Epithelial cell of proximal tubule (primary cell): ENCODE data around the gene CRTC3. TPM values are rescaled to one million over a fixed set of nuclear protein-coding genes. Genes with fewer than 3 reads are reported as not detected.
A peak's percentile ranks its signal among the peaks of the same experiment; 100 is the strongest.

Source experiments
- DNase-seq: peaks from one replicate; pipeline ENCODE4 v3.0.0-alpha.2; 2011; ENCODE audit warnings: low read depth
- H3K4me3 ChIP-seq: 2 replicates; pipeline ENCODE4 v1.5.1; 2011; ENCODE audit warnings: low read depth, mild to moderate bottlenecking, low read length
- total RNA-seq: library from RNA; depleted of rRNA; stranded (reverse); fragments of >200 nt; gene quantifications from 2 replicates; pipeline ENCODE4 v1.2.3, GENCODE V29; 2015
- TF ChIP-seq, protein P1 (sequence below): conservative IDR thresholded peaks from 2 replicates; pipeline ENCODE4 v1.5.1; 2012; ENCODE audit warnings: low read depth, mild to moderate bottlenecking, low read length

CRTC3 gene
- total RNA-seq, 1 donor from 2014 or later = 7.1 TPM

GRCh38 chr15:90646662-90647305 is 117.1 kb downstream of the CRTC3 start:
- TF ChIP-seq, protein P1, sequence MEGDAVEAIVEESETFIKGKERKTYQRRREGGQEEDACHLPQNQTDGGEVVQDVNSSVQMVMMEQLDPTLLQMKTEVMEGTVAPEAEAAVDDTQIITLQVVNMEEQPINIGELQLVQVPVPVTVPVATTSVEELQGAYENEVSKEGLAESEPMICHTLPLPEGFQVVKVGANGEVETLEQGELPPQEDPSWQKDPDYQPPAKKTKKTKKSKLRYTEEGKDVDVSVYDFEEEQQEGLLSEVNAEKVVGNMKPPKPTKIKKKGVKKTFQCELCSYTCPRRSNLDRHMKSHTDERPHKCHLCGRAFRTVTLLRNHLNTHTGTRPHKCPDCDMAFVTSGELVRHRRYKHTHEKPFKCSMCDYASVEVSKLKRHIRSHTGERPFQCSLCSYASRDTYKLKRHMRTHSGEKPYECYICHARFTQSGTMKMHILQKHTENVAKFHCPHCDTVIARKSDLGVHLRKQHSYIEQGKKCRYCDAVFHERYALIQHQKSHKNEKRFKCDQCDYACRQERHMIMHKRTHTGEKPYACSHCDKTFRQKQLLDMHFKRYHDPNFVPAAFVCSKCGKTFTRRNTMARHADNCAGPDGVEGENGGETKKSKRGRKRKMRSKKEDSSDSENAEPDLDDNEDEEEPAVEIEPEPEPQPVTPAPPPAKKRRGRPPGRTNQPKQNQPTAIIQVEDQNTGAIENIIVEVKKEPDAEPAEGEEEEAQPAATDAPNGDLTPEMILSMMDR = no peak
- H3K4me3 ChIP-seq = no peak overlapping the region
- no peak for DNase-seq

GRCh38 chr15:90647326-90647725 is 117.6 kb downstream of the CRTC3 start:
- no peak for DNase-seq
- TF ChIP-seq, protein P1 = no peak
- no peak overlapping the region for H3K4me3 ChIP-seq

DNA sequence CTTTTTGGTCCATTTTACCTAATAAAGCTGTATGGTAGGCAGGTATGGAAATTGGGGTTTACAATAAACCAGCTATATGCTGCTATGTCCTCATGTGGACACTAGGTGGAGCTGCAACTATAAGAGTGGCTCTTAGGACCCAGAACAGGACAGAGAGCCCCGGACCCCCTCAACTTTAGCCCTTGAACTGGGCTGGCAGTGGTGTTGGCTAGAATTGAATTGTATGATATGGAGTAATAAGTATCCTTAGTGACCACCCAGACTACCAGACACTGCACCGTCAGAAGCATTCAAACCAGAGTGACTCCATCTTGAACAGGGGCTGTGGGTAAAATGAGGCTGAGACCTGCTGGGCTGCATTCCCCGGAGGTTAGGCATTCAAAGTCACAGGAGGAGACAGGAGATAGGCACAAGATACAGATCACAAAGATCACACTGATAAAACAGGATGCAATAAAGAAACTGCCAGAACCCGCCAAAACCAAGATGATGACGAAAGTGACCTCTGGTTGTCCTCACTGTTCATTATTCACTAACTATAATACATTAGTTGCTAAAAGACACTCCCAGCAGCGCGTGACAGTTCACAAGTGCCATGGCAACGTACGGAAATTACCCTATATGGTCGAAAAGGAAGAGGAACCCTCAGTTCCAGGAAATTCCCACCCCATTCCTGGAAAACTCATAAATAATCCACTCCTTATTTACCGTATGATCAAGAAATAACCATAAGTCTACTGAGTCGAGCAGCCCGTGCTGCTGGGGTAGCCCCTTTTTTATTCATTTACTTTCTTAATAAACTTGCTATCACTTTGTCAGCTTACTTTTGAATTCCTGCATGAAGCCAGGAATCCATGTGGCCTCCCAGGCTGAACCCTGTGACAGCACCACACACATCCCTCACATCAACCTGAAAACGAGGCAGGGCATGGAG is 118.7 kb downstream of the CRTC3 start:
- no peak for DNase-seq
- H3K4me3 ChIP-seq = no peak overlapping the region
- TF ChIP-seq, protein P1 = peak; percentile 90

GRCh38 chr15:90650117-90650955 is 120.6 kb downstream of the CRTC3 start:
- TF ChIP-seq, protein P1 = no peak
- DNase-seq = no peak
- no peak overlapping the region for H3K4me3 ChIP-seq

- no peak overlapping the region for H3K4me3 ChIP-seq
- TF ChIP-seq, protein P1 = no peak
- no peak for DNase-seq
Measured at GRCh38 chr15:90650956-90651689, 121.4 kb downstream of the CRTC3 start.
